Adrenal gland (tissue), 5 donors: ENCODE results near the gene SDF4.

Experiments
- CTCF ChIP-seq, 6 experiments: fragments of 450-650 bp in 4 of 6; fragments of 200-600 bp in 2 of 6; sonication (generic) in 1 of 6; IDR thresholded peaks; 1 replicate in 5 of 6; 2 replicates in 1 of 6; pipeline versions ENCODE4 v1.5.1 to v1.8.0; 2016 to 2021; ENCODE audit warnings: antibody characterized with exemption in 6 of 6, mild to moderate bottlenecking in 2 of 6, moderate library complexity in 1 of 6
- POLR2A ChIP-seq, 2 donors: fragments of 450-650 bp; IDR thresholded peaks; one replicate each; pipeline ENCODE4 v1.6.1; 2017; ENCODE audit warnings: antibody characterized with exemption in 2 of 2, mild to moderate bottlenecking in 2 of 2, moderate library complexity in 1 of 2
- donor health status: DM: no; HTN: no; CAD: no.

- TF ChIP-seq CTCF (IDR thresholded peaks at IDR 0.05) (peak in 1 of 6 experiments; percentile 3), POLR2A (IDR thresholded peaks at IDR 0.05) (peak; percentile 52 to 57)
These were observed 41.9 kb upstream of the SDF4 start, which contains the start of gene UBE2J2 for GRCh38 chr1:1273512-1274298.
